Measurements from ENCODE around the gene POLE4. TPM values are rescaled to one million over a fixed set of nuclear protein-coding genes. Genes with fewer than 3 reads are reported as not detected.
A peak's percentile ranks its signal among the peaks of the same experiment; 100 is the strongest.

The POLE4 gene
- total and polyA plus RNA-seq, 9 of the 15 experiments (the other 6 are each of a cell fraction or from before 2014, with no cell fraction given): 25.7 to 73.7 (median 57.3) TPM

DNA sequence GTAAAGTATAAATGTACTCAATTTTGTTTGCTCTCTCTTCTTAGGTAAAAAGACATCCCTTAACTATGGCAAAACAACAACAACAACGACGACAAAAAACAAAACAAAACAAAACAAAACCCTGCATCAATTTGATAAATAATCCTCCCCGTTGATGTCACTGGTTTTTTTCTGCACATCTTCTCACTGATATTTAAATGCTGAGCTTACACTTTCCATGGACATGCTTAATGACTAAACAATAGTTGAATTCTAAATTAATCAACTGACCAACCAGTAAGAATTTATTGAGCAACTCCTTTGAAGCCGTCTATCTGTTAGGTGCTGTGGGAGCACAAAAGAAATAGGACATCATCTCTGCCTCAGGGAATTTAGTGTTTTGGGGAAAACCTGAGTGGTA lies 20.2 kb upstream of the POLE4 start:
- 56% methylated on average over 4 of the region's 4 CpGs for WGBS (ENCODE audit: insufficient coverage, low coverage, missing lambda C conversion rate)
- ChIA-PET POLR2A (no interaction called here), CTCF (ENCODE audit: low intra/inter-chr PET ratio) (no interaction called here)
- Histone ChIP-seq H3K27ac (ENCODE audit: extremely low read depth, low read depth, low read length) (no peak overlapping the region), H3K4me1 (replicated peaks in 1 of 2; ENCODE audit: control insufficient read depth in 2 of 2, insufficient read depth in 2 of 2, low read length in 2 of 2) (peaks cover 0 to 18% of the 10 kb centered on the region in 2 experiments; a peak in 2 of 5 replicates), H3K9me1 (ENCODE audit: control insufficient read depth, insufficient read depth, low read length) (no peaks in the 10 kb centered on the region), H4K20me1 (replicated peaks; ENCODE audit: control insufficient read depth, insufficient read depth, low read length) (no peaks in the 10 kb centered on the region), H3K9ac (ENCODE audit: insufficient read depth in 1 of 2, low read depth in 2 of 2, low read length in 2 of 2) (no peak overlapping the region), H3K4me2 (ENCODE audit: insufficient read depth, low read length) (no peak overlapping the region), H2AFZ (ENCODE audit: low read depth, low read length) (no peak overlapping the region), H3K79me2 (ENCODE audit: control insufficient read depth, insufficient read depth, low read length) (no peaks in the 10 kb centered on the region), H3K4me3 (no peak overlapping the region), H3K9me3 (replicated peaks; ENCODE audit: control insufficient read depth, insufficient read depth, low read depth, low read length) (no peaks in the 10 kb centered on the region), H3K36me3 (ENCODE audit: control insufficient read depth, insufficient read depth, low read length) (no peaks in the 10 kb centered on the region), H3K27me3 (ENCODE audit: control insufficient read depth in 2 of 2, insufficient read depth in 2 of 2, low read length in 2 of 2) (no peaks in the 10 kb centered on the region)
- ATAC-seq (no peak), FAIRE-seq (no peak), DNase-seq (ENCODE audit: extremely low read depth in 1 of 4, low spot score in 3 of 4) (no peak)
- intact Hi-C loops (cut with micrococcal nuclease): no loop called here
- TF ChIP-seq ZBTB40 (IDR thresholded peaks at IDR 0.05): no peak
- TF ChIP-seq ZBTB40 (CRISPR knock-in tag; IDR thresholded peaks at IDR 0.05): no peak
- no peak for TF ChIP-seq CREB1 (IDR thresholded peaks at IDR 0.05)
- TF ChIP-seq CREB1 (CRISPR knock-in tag; IDR thresholded peaks at IDR 0.05): no peak
- TF ChIP-seq DNMT1 (IDR thresholded peaks at IDR 0.05): no peak
- TF ChIP-seq LEF1 (IDR thresholded peaks at IDR 0.05): no peak
- TF ChIP-seq E2F6 (IDR thresholded peaks at IDR 0.05; ENCODE audit: borderline replicate concordance in 1 of 2, extremely low read depth in 1 of 2, insufficient read depth in 1 of 2, insufficient read length in 1 of 2, low read depth in 1 of 2, low read length in 1 of 2, poor library complexity in 1 of 2, severe bottlenecking in 1 of 2): no peak
- peak; percentile 74 for TF ChIP-seq ZNF316 (IDR thresholded peaks at IDR 0.05)
- TF ChIP-seq FOXA3 (CRISPR knock-in tag; conservative IDR thresholded peaks at IDR 0.05 in 1 of 2, IDR thresholded peaks at IDR 0.05 in 1 of 2): no peak
- TF ChIP-seq MYC (IDR thresholded peaks at IDR 0.05; ENCODE audit: low read depth, low read length): no peak
- no peak for TF ChIP-seq MYC (CRISPR knock-in tag; IDR thresholded peaks at IDR 0.05; ENCODE audit: borderline replicate concordance, low read depth)
- in situ Hi-C loops (cut with MboI): no loop called here
- no TSS peak for BruUV-seq (replicated peaks)

Measured in K562 (cell line).